ENCODE results near the gene PTPN11.

Gene PTPN11

GRCh38 chr12:112480931-112481330 lies 62.2 kb downstream of the PTPN11 start:
- ATAC-seq (ENCODE audit: insufficient read depth, low read depth) (no peak), DNase-seq (no peak)
- H3K27ac ChIP-seq (ENCODE audit: low read length), result no peak overlapping the region
- H3K4me2 ChIP-seq (ENCODE audit: insufficient read depth, low read length), result no peak overlapping the region
- TF ChIP-seq CTCF (IDR thresholded peaks at IDR 0.05; ENCODE audit: borderline replicate concordance, extremely low read depth, low read length, poor library complexity, severe bottlenecking) (no peak), EZH2 (IDR thresholded peaks at IDR 0.05; ENCODE audit: borderline replicate concordance, low read depth, low read length, severe bottlenecking) (no peak)
- H3K36me3 ChIP-seq (ENCODE audit: insufficient read depth, low read length), result peaks cover 96% of the 10 kb centered on the region
- no peaks in the 10 kb centered on the region for H3K4me1 ChIP-seq (ENCODE audit: insufficient read depth, low read length)
- H3K9me3 ChIP-seq (ENCODE audit: insufficient read depth, low read length, severe bottlenecking), result no peaks in the 10 kb centered on the region
- H3K9ac ChIP-seq (ENCODE audit: low read depth, low read length), result no peak overlapping the region
- H3K27me3 ChIP-seq (ENCODE audit: insufficient read depth, low read length, poor library complexity), result no peaks in the 10 kb centered on the region
- no peak overlapping the region for H3K4me3 ChIP-seq (ENCODE audit: low read depth in 1 of 2, low read length in 2 of 2)
- no peak overlapping the region for H2AFZ ChIP-seq (ENCODE audit: low read depth, low read length)
- H4K20me1 ChIP-seq (ENCODE audit: insufficient read depth, low read length), result no peaks in the 10 kb centered on the region; the same call in 1 of the 2 replicates
- no peaks in the 10 kb centered on the region for H3K79me2 ChIP-seq (ENCODE audit: insufficient read depth, low read length)

- Histone ChIP-seq H3K9ac (ENCODE audit: low read depth, low read length) (no peak overlapping the region), H3K36me3 (ENCODE audit: insufficient read depth, low read length) (peaks cover 94% of the 10 kb centered on the region), H3K4me2 (ENCODE audit: insufficient read depth, low read length) (no peak overlapping the region), H3K4me3 (ENCODE audit: low read depth in 1 of 2, low read length in 2 of 2) (no peak overlapping the region), H3K9me3 (ENCODE audit: insufficient read depth, low read length, severe bottlenecking) (no peaks in the 10 kb centered on the region), H4K20me1 (ENCODE audit: insufficient read depth, low read length) (no peaks in the 10 kb centered on the region), H3K27ac (ENCODE audit: low read length) (no peak overlapping the region), H3K79me2 (ENCODE audit: insufficient read depth, low read length) (no peaks in the 10 kb centered on the region), H2AFZ (ENCODE audit: low read depth, low read length) (no peak overlapping the region), H3K27me3 (ENCODE audit: insufficient read depth, low read length, poor library complexity) (no peaks in the 10 kb centered on the region), H3K4me1 (ENCODE audit: insufficient read depth, low read length) (no peaks in the 10 kb centered on the region)
- no peak for TF ChIP-seq CTCF (IDR thresholded peaks at IDR 0.05; ENCODE audit: borderline replicate concordance, extremely low read depth, low read length, poor library complexity, severe bottlenecking)
- no peak for TF ChIP-seq EZH2 (IDR thresholded peaks at IDR 0.05; ENCODE audit: borderline replicate concordance, low read depth, low read length, severe bottlenecking)
- no peak for ATAC-seq (ENCODE audit: insufficient read depth, low read depth)
- DNase-seq, result no peak
Measured at GRCh38 chr12:112482733-112483132, 64.0 kb downstream of the PTPN11 start.

GRCh38 chr12:112486361-112486760 lies 67.6 kb downstream of the PTPN11 start:
- no peaks in the 10 kb centered on the region for H3K79me2 ChIP-seq (ENCODE audit: insufficient read depth, low read length)
- DNase-seq, result no peak
- no peaks in the 10 kb centered on the region for H3K9me3 ChIP-seq (ENCODE audit: insufficient read depth, low read length, severe bottlenecking)
- no peaks in the 10 kb centered on the region for H3K27me3 ChIP-seq (ENCODE audit: insufficient read depth, low read length, poor library complexity)
- TF ChIP-seq CTCF (IDR thresholded peaks at IDR 0.05; ENCODE audit: borderline replicate concordance, extremely low read depth, low read length, poor library complexity, severe bottlenecking) (no peak), EZH2 (IDR thresholded peaks at IDR 0.05; ENCODE audit: borderline replicate concordance, low read depth, low read length, severe bottlenecking) (no peak)
- no peaks in the 10 kb centered on the region for H3K4me1 ChIP-seq (ENCODE audit: insufficient read depth, low read length)
- no peak overlapping the region for H3K27ac ChIP-seq (ENCODE audit: low read length)
- peaks cover 94% of the 10 kb centered on the region for H3K36me3 ChIP-seq (ENCODE audit: insufficient read depth, low read length)
- H3K4me2 ChIP-seq (ENCODE audit: insufficient read depth, low read length), result no peak overlapping the region
- no peaks in the 10 kb centered on the region for H4K20me1 ChIP-seq (ENCODE audit: insufficient read depth, low read length)
- H3K9ac ChIP-seq (ENCODE audit: low read depth, low read length), result no peak overlapping the region
- H3K4me3 ChIP-seq (ENCODE audit: low read depth in 1 of 2, low read length in 2 of 2), result no peak overlapping the region
- no peak overlapping the region for H2AFZ ChIP-seq (ENCODE audit: low read depth, low read length)
- no peak for ATAC-seq (ENCODE audit: insufficient read depth, low read depth)

Data from DND-41 (cell line).